Measurements from ENCODE around the gene HABP2.

Gene HABP2

GRCh38 chr10:113522460-113522859 lies 30.4 kb upstream of the HABP2 start:
- no peak for DNase-seq
- no peak for TF ChIP-seq CTCF (IDR thresholded peaks at IDR 0.05; ENCODE audit: low read depth, low read length)

GRCh38 chr10:113523071-113523470 lies 29.8 kb upstream of the HABP2 start:
- no peak for TF ChIP-seq CTCF (IDR thresholded peaks at IDR 0.05; ENCODE audit: low read depth, low read length)
- Histone ChIP-seq H3K9me3 (ENCODE audit: severe bottlenecking) (no peaks in the 10 kb centered on the region), H3K36me3 (no peaks in the 10 kb centered on the region), H3K27me3 (ENCODE audit: insufficient read depth, low read depth, severe bottlenecking) (no peaks in the 10 kb centered on the region), H3K27ac (no peak overlapping the region), H3K4me3 (ENCODE audit: low read depth, low read length) (no peak overlapping the region)
- no peak for DNase-seq

More at GRCh38 chr10:113522460-113522859, 30.4 kb upstream of the HABP2 start:
- Histone ChIP-seq H3K27me3 (ENCODE audit: insufficient read depth, low read depth, severe bottlenecking) (no peaks in the 10 kb centered on the region), H3K4me3 (ENCODE audit: low read depth, low read length) (no peak overlapping the region), H3K27ac (no peak overlapping the region), H3K36me3 (no peaks in the 10 kb centered on the region), H3K9me3 (ENCODE audit: severe bottlenecking) (no peaks in the 10 kb centered on the region)

- TF ChIP-seq CTCF (IDR thresholded peaks at IDR 0.05; ENCODE audit: low read depth, low read length): no peak
- H3K27ac ChIP-seq: no peak overlapping the region
- no peak for DNase-seq
These were observed 29.2 kb upstream of the HABP2 start for GRCh38 chr10:113523628-113524027.

GRCh38 chr10:113524120-113524519 lies 28.7 kb upstream of the HABP2 start:
- peak; percentile 17 for DNase-seq
- Histone ChIP-seq H3K27me3 (ENCODE audit: insufficient read depth, low read depth, severe bottlenecking) (no peaks in the 10 kb centered on the region), H3K4me3 (ENCODE audit: low read depth, low read length) (no peak overlapping the region), H3K9me3 (ENCODE audit: severe bottlenecking) (no peaks in the 10 kb centered on the region), H3K36me3 (no peaks in the 10 kb centered on the region), H3K27ac (no peak overlapping the region)
- TF ChIP-seq CTCF (IDR thresholded peaks at IDR 0.05; ENCODE audit: low read depth, low read length): 0 out of 2 replicates have a peak, but pooled peaks have one; percentile 33

More at GRCh38 chr10:113523628-113524027, 29.2 kb upstream of the HABP2 start:
- Histone ChIP-seq H3K27me3 (ENCODE audit: insufficient read depth, low read depth, severe bottlenecking) (no peaks in the 10 kb centered on the region), H3K4me3 (ENCODE audit: low read depth, low read length) (no peak overlapping the region), H3K9me3 (ENCODE audit: severe bottlenecking) (no peaks in the 10 kb centered on the region), H3K36me3 (no peaks in the 10 kb centered on the region)

- no peak overlapping the region for H3K4me3 ChIP-seq (ENCODE audit: low read depth, low read length)
- no peaks in the 10 kb centered on the region for H3K36me3 ChIP-seq
- no peaks in the 10 kb centered on the region for H3K27me3 ChIP-seq (ENCODE audit: insufficient read depth, low read depth, severe bottlenecking)
- no peak for DNase-seq
- H3K27ac ChIP-seq: no peak overlapping the region
- no peaks in the 10 kb centered on the region for H3K9me3 ChIP-seq (ENCODE audit: severe bottlenecking)
- no peak for TF ChIP-seq CTCF (IDR thresholded peaks at IDR 0.05; ENCODE audit: low read depth, low read length)
These were observed 28.0 kb upstream of the HABP2 start for GRCh38 chr10:113524539-113525490.
